ENCODE results near the gene HOXA3. TPM values are rescaled to one million over a fixed set of nuclear protein-coding genes. Genes with fewer than 3 reads are reported as not detected.

Gene HOXA3
- total RNA-seq, 1 donor from 2014 or later: 3.9 TPM

DNA sequence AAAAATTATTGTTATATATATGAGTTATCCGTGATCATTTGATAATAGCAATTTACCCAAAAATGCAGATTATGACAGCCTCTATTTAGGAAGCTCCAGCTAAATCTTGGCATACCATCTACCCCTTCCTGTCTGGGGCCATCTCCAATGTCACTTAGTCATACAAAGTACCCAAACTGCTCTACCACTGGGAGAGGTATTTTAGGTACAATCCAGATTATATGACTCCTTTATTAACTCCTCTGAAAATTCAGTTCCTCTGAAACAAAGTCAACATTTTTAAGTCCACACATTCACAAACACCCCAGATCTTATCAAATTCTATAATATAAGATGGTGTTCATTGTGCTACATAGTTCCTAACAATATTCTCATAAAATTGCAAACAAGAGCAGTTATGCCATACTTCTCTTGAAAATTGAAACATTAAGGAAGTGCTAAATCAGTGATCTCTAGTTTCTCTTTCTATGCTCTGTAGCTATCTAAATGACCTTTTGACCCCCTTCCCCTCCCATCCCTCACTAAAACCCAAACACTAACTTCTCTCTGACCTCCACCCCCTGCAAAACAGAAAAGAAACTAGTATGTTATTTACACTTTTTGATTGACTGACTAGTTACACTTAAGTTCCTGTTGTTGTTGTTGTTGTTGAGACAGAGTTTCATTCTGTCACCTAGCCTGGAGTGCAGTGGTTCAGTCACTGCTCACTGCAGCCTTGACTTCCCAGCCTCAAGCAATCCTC, 73.0 kb downstream of the HOXA3 start:
- no peak for DNase-seq (ENCODE audit: extremely low spot score in 2 of 2)
- intact Hi-C loops (cut with DNase I): no loop called here
- Histone ChIP-seq H3K9me3 (no peaks in the 10 kb centered on the region), H3K27ac (no peak overlapping the region), H3K27me3 (no peaks in the 10 kb centered on the region), H3K4me1 (no peaks in the 10 kb centered on the region), H3K36me3 (no peaks in the 10 kb centered on the region), H3K4me3 (no peak overlapping the region)
- TF ChIP-seq POLR2A (IDR thresholded peaks at IDR 0.05): no peak
- TF ChIP-seq, protein P1, sequence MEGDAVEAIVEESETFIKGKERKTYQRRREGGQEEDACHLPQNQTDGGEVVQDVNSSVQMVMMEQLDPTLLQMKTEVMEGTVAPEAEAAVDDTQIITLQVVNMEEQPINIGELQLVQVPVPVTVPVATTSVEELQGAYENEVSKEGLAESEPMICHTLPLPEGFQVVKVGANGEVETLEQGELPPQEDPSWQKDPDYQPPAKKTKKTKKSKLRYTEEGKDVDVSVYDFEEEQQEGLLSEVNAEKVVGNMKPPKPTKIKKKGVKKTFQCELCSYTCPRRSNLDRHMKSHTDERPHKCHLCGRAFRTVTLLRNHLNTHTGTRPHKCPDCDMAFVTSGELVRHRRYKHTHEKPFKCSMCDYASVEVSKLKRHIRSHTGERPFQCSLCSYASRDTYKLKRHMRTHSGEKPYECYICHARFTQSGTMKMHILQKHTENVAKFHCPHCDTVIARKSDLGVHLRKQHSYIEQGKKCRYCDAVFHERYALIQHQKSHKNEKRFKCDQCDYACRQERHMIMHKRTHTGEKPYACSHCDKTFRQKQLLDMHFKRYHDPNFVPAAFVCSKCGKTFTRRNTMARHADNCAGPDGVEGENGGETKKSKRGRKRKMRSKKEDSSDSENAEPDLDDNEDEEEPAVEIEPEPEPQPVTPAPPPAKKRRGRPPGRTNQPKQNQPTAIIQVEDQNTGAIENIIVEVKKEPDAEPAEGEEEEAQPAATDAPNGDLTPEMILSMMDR (IDR thresholded peaks at IDR 0.05): no peak
- TF ChIP-seq POLR2AphosphoS5 (IDR thresholded peaks at IDR 0.05; ENCODE audit: insufficient read depth in 1 of 2, low read depth in 1 of 2): no peak

DNA sequence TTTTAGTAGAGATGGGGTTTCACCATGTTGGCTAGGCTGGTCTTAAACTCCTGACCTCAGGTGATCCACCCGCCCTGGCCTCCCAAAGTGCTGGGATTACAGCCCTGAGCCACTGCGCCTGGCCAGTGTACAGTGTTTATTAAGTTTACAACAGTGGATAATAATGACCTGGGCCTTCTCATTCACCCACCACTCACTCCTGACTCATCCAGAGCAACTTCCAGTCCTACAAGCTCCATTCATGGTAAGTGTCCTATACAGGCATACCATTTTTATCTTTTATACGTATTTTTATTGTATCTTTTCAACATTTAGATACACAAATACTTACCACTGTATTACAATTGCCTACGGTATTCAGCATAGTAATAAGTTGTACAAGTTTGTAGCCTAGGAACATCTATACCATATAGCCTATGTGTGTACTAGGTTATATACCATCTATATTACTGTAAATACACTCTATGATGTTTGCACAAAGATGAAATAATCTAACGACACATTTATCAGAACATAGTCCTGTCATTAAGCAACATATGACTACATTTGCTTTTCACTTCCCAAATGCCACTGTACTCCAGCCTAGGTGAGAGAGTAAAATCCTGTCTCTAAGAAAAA, 73.7 kb downstream of the HOXA3 start:
- DNase-seq (ENCODE audit: extremely low spot score in 2 of 2): no peak
- intact Hi-C loops (cut with DNase I): no loop called here
- Histone ChIP-seq H3K4me1 (no peaks in the 10 kb centered on the region), H3K27ac (no peak overlapping the region), H3K4me3 (no peak overlapping the region), H3K9me3 (no peaks in the 10 kb centered on the region), H3K27me3 (no peaks in the 10 kb centered on the region), H3K36me3 (no peaks in the 10 kb centered on the region)
- TF ChIP-seq POLR2AphosphoS5 (IDR thresholded peaks at IDR 0.05; ENCODE audit: insufficient read depth in 1 of 2, low read depth in 1 of 2) (no peak), POLR2A (IDR thresholded peaks at IDR 0.05) (no peak)
- TF ChIP-seq, protein P1 (IDR thresholded peaks at IDR 0.05): no peak

DNA sequence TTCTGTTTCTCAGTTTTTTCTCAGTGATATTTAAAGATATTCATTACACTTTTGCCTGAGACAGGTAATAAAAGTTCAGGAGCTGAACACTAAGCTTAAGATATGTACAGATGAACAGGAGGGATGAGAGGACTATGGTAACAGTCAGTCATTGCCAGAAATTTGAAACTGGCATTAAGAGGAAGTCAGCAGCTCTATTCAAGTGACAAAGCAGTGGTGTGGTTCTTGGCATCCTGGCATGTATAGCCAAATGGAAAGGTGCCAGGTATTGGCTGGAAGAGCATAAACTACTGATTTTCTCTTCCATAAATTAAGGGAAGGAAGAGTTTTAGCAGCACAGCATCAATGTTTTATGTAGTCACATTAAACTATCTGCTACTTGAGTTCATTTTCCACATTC, 79.3 kb downstream of the HOXA3 start:
- DNase-seq (ENCODE audit: extremely low spot score in 2 of 2): no peak
- TF ChIP-seq, protein P1 (IDR thresholded peaks at IDR 0.05): no peak
- TF ChIP-seq POLR2AphosphoS5 (IDR thresholded peaks at IDR 0.05; ENCODE audit: insufficient read depth in 1 of 2, low read depth in 1 of 2): no peak
- TF ChIP-seq POLR2A (IDR thresholded peaks at IDR 0.05): no peak
- H3K27ac ChIP-seq: no peak overlapping the region
- no peaks in the 10 kb centered on the region for H3K9me3 ChIP-seq
- H3K4me3 ChIP-seq: no peak overlapping the region
- H3K27me3 ChIP-seq: no peaks in the 10 kb centered on the region
- intact Hi-C loops (cut with DNase I): no loop called here
- no peaks in the 10 kb centered on the region for H3K4me1 ChIP-seq
- H3K36me3 ChIP-seq: no peaks in the 10 kb centered on the region

DNA sequence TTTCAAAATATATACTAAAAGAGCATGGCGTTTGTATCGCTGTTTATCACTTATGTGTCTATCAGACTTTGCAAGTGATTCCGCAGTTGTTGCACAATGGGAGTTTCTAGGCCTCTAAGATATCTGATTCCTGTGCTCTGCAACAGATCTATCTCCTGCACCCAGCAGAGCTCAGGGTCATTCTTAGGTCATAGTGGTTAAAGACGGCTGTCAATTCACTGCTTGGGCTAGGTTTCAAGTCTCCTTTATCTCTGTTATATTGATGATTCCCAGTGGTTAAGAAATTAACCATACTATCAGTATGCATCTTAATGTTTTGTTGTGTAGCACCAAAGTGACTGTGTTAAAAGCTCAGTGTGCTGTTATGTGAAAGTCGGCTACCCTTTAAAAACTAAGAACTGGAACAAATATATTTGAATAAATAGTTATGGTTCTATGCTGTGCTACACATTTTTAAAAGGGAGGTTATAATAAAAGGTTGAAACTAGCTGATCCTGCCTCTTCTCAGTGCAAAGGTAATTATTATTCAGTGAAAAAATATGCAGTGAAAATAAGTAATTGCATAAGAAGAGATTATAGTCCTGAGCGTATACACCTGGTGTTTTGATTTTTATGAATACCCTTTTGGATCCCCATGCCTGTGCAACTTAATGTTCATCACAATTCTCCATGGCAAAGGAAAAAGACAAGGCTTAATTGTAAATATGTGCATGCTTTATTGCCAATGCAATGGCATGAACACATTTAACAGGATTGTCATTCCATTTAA, 80.6 kb downstream of the HOXA3 start:
- Histone ChIP-seq H3K4me3 (no peak overlapping the region), H3K9me3 (no peaks in the 10 kb centered on the region), H3K27ac (no peak overlapping the region), H3K27me3 (no peaks in the 10 kb centered on the region), H3K36me3 (no peaks in the 10 kb centered on the region), H3K4me1 (no peaks in the 10 kb centered on the region)
- intact Hi-C loops (cut with DNase I): no loop called here
- no peak for DNase-seq (ENCODE audit: extremely low spot score in 2 of 2)
- TF ChIP-seq POLR2A (IDR thresholded peaks at IDR 0.05): no peak
- TF ChIP-seq, protein P1 (IDR thresholded peaks at IDR 0.05): no peak
- TF ChIP-seq POLR2AphosphoS5 (IDR thresholded peaks at IDR 0.05; ENCODE audit: insufficient read depth in 1 of 2, low read depth in 1 of 2): no peak
